A673 (cell line): ENCODE data around the gene ALDH2. TPM values are rescaled to one million over a fixed set of nuclear protein-coding genes. Genes with fewer than 3 reads are reported as not detected.
A peak's percentile ranks its signal among the peaks of the same experiment; 100 is the strongest.

ENCODE experiments used
- BruUV-seq: library from RNA; stranded (reverse); fragments of 400-500 nt; replicated peaks from 2 replicates; lab custom pipeline; 2021; lab: Mats Ljungman, UMichigan
- CTCF ChIA-PET: fragments of 300-600 bp; sonication (Branson Sonifier 250); formaldehyde crosslinking; loops from one replicate; lab custom pipeline; 2022; ENCODE audit warnings: antibody characterized with exemption; lab: Charles Lee
- POLR2A ChIA-PET: fragments of 300-600 bp; sonication (Branson Sonifier 250); formaldehyde crosslinking; loops from one replicate; lab custom pipeline; 2022; ENCODE audit warnings: antibody characterized with exemption; ENCODE audit not compliant: low non-redundant PET; lab: Charles Lee
- DNase-seq: peaks from one replicate; pipeline ENCODE4 v3.0.0-alpha.2; 2015; ENCODE audit warnings: low spot score
- H3K27ac ChIP-seq: fragments of 200-600 bp; sonication (generic); 2 replicates; pipeline ENCODE4 v1.5.1; 2016; ENCODE audit warnings: mixed run types, low read depth, mild to moderate bottlenecking, mixed read lengths, antibody characterized with exemption, low read length; ENCODE audit not compliant: poor library complexity, severe bottlenecking
- H3K27me3 ChIP-seq: fragments of 200-600 bp; sonication (generic); replicated peaks from 2 replicates; pipeline ENCODE4 v1.6.1; 2017; ENCODE audit warnings: mixed run types, low read depth, mild to moderate bottlenecking, mixed read lengths, antibody characterized with exemption, low read length; ENCODE audit not compliant: insufficient read depth, poor library complexity
- H3K36me3 ChIP-seq: fragments of 200-600 bp; sonication (generic); 2 replicates; pipeline ENCODE4 v1.6.1; 2016; ENCODE audit warnings: mixed run types, mild to moderate bottlenecking, mixed read lengths, antibody characterized with exemption, low read length; ENCODE audit not compliant: insufficient read depth, poor library complexity, severe bottlenecking
- H3K4me1 ChIP-seq: fragments of 200-600 bp; sonication (generic); 2 replicates; pipeline ENCODE4 v1.6.1; 2017; ENCODE audit warnings: mixed run types, mild to moderate bottlenecking, mixed read lengths, antibody characterized with exemption, low read length; ENCODE audit not compliant: insufficient read depth, poor library complexity, severe bottlenecking
- H3K4me3 ChIP-seq: fragments of 200-600 bp; sonication (generic); 2 replicates; pipeline ENCODE4 v1.5.1; 2016; ENCODE audit warnings: low read depth, mixed run types, mild to moderate bottlenecking, mixed read lengths, low read length; ENCODE audit not compliant: poor library complexity, severe bottlenecking
- H3K9me3 ChIP-seq: fragments of 200-600 bp; sonication (generic); 2 replicates; pipeline ENCODE4 v1.6.1; 2016; ENCODE audit warnings: mixed run types, low read depth, mild to moderate bottlenecking, mixed read lengths, antibody characterized with exemption, low read length; ENCODE audit not compliant: poor library complexity, severe bottlenecking
- CTCF ChIP-seq: fragments of 300-800, 200-600 bp; sonication (generic); conservative IDR thresholded peaks from 2 replicates; pipeline ENCODE4 v1.5.1; 2017; ENCODE audit warnings: low read depth, mild to moderate bottlenecking, antibody characterized with exemption, low read length, moderate library complexity, mixed read lengths
- EZH2 ChIP-seq: fragments of 200-600 bp; sonication (generic); IDR thresholded peaks from 2 replicates; pipeline ENCODE4 v1.6.1; 2017; ENCODE audit warnings: borderline replicate concordance, low read depth, mild to moderate bottlenecking, mixed read lengths, antibody characterized with exemption, low read length; ENCODE audit not compliant: poor library complexity, severe bottlenecking
- intact Hi-C: fragments of 100-400 bp; cut with micrococcal nuclease; formaldehyde crosslinking; loops from one replicate; pipeline ENCODE4 v1.10.0; 2022; ENCODE audit not compliant: unreplicated experiment
- total RNA-seq: library from RNA; stranded (reverse); gene quantifications from 2 replicates; pipeline ENCODE4 v1.2.3, GENCODE V29; 2021

The ALDH2 gene
- total RNA-seq, 1 experiment from 2014 or later: 24.5 TPM

GRCh38 chr12:111753144-111753881 is 13.4 kb upstream of the ALDH2 start:
- peak; percentile 41 for DNase-seq
- intact Hi-C loops: loop anchor here (2.0 kb wide), 1 partner anchor 59 kb away; no protein-coding TSS in a partner anchor
- POLR2A ChIA-PET: interaction anchor here (0.6 kb wide), 1 partner anchor 11 kb away, joined by 3 read pairs; no protein-coding TSS in a partner anchor
- CTCF ChIA-PET: interaction anchor here (0.9 kb wide), 1 partner anchor 60 kb away, joined by 7 read pairs; no protein-coding TSS in a partner anchor
- Histone ChIP-seq H3K27me3 (no peaks in the 10 kb centered on the region), H3K36me3 (peaks cover 16% of the 10 kb centered on the region), H3K9me3 (no peaks in the 10 kb centered on the region), H3K4me1 (no peaks in the 10 kb centered on the region), H3K4me3 (no peak overlapping the region), H3K27ac (no peak overlapping the region)
- no peak for TF ChIP-seq EZH2
- TF ChIP-seq CTCF: peak; percentile 59
- no TSS peak for BruUV-seq

- DNase-seq: no peak
- Histone ChIP-seq H3K27ac (no peak overlapping the region), H3K4me3 (no peak overlapping the region), H3K4me1 (no peaks in the 10 kb centered on the region), H3K36me3 (peaks cover 7% of the 10 kb centered on the region), H3K9me3 (no peaks in the 10 kb centered on the region), H3K27me3 (no peaks in the 10 kb centered on the region)
- TF ChIP-seq EZH2 (no peak), CTCF (no peak)
- POLR2A ChIA-PET: no interaction called here
- no TSS peak for BruUV-seq
- intact Hi-C loops: no loop called here
- CTCF ChIA-PET: interaction anchor here (1.1 kb wide), 1 partner anchor 58 kb away, joined by 4 read pairs; no protein-coding TSS in a partner anchor
Measured at GRCh38 chr12:111754671-111755070, 12.1 kb upstream of the ALDH2 start.

DNA sequence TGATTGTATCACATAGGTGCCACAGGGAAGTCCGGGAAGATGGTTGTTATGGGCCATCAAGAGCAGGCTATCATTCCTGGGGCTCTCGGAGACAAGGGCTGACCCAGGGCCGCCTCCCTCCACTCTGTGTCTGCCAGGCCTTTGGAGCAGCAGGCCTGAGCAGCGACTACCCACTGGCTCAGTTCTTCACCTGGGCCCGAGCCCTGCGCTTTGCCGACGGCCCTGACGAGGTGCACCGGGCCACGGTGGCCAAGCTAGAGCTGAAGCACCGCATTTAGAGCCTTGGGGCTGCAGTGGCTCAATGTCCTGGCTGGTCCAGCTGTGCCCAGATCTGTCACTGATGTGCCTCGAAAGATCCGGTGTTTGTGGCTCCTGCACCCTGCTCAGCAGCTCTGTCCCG is 10.5 kb upstream of the ALDH2 start:
- ChIA-PET CTCF (no interaction called here), POLR2A (no interaction called here)
- H3K27me3 ChIP-seq: no peaks in the 10 kb centered on the region
- no peaks in the 10 kb centered on the region for H3K4me1 ChIP-seq
- peaks cover under 1% of the 10 kb centered on the region for H3K36me3 ChIP-seq
- no peak overlapping the region for H3K4me3 ChIP-seq
- TF ChIP-seq CTCF (no peak), EZH2 (no peak)
- H3K27ac ChIP-seq: no peak overlapping the region
- no TSS peak for BruUV-seq
- DNase-seq: no peak
- H3K9me3 ChIP-seq: no peaks in the 10 kb centered on the region
- intact Hi-C loops: no loop called here
